NB4 (cell line): ENCODE data around the gene VEPH1.

Source experiments
- MYC ChIP-seq: IDR thresholded peaks from 2 replicates; pipeline ENCODE4 v1.6.1; 2011; ENCODE audit warnings: low read depth, low read length
- POLR2A ChIP-seq: IDR thresholded peaks from 2 replicates; pipeline ENCODE4 v1.6.1; 2011; ENCODE audit warnings: mild to moderate bottlenecking; ENCODE audit not compliant: insufficient read length; ENCODE audit errors: extremely low read depth
- TF ChIP-seq, protein P1 (sequence below): IDR thresholded peaks from one replicate; pipeline ENCODE4 v1.5.1; 2012; ENCODE audit warnings: low read depth, low read length
- TF ChIP-seq, protein P2 (sequence below): IDR thresholded peaks from 2 replicates; pipeline ENCODE4 v1.6.1; 2011; ENCODE audit warnings: low read depth, low read length

DNA sequence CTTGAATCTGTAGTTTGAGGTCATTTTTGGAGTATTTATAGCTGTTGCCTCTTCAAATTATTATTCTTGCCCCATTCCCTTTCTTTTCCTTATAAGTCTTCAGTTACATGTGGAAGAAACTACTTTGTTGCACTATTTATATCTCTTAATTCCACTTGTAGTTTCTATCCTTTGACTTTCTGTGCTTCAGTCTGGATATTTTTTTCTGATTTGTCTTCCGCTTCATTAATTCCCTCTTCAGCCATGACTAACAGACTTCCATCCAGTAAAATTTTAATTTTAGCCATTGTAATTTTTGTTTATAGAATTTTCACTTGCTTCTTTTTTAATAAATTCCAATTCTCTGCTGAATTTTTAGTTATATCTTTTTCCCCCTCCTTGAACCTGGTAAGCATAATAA is 15.7 kb upstream of the VEPH1 start:
- TF ChIP-seq, protein P1, sequence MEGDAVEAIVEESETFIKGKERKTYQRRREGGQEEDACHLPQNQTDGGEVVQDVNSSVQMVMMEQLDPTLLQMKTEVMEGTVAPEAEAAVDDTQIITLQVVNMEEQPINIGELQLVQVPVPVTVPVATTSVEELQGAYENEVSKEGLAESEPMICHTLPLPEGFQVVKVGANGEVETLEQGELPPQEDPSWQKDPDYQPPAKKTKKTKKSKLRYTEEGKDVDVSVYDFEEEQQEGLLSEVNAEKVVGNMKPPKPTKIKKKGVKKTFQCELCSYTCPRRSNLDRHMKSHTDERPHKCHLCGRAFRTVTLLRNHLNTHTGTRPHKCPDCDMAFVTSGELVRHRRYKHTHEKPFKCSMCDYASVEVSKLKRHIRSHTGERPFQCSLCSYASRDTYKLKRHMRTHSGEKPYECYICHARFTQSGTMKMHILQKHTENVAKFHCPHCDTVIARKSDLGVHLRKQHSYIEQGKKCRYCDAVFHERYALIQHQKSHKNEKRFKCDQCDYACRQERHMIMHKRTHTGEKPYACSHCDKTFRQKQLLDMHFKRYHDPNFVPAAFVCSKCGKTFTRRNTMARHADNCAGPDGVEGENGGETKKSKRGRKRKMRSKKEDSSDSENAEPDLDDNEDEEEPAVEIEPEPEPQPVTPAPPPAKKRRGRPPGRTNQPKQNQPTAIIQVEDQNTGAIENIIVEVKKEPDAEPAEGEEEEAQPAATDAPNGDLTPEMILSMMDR = no peak
- no peak for TF ChIP-seq POLR2A
- TF ChIP-seq MYC = no peak
- TF ChIP-seq, protein P2, sequence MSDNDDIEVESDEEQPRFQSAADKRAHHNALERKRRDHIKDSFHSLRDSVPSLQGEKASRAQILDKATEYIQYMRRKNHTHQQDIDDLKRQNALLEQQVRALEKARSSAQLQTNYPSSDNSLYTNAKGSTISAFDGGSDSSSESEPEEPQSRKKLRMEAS = no peak
